Non-pigmented ciliary epithelial cell (primary cell): ENCODE data around the gene WDR37.
A peak's percentile ranks its signal among the peaks of the same experiment; 100 is the strongest.
"Not testable (repeated sequence)": the region's sequence is repeated elsewhere in the genome, so short reads cannot be mapped to it uniquely, and the experiment has no call there.

Experiments
- DNase-seq: peaks from one replicate; pipeline ENCODE4 v3.0.0-alpha.2; 2010; ENCODE audit warnings: low read depth

Gene WDR37

GRCh38 chr10:1056326-1057105 is at the start of gene WDR37:
WDR37 (plus strand) TSS chr10:1056385; CDS start chr10:1072156, 15,771 bp downstream.
- DNase-seq = peak; percentile 71

GRCh38 chr10:1006573-1006972 is 49.6 kb upstream of the WDR37 start:
- no peak for DNase-seq

GRCh38 chr10:1007583-1007982 is 48.6 kb upstream of the WDR37 start:
- DNase-seq = no peak

- no peak for DNase-seq
These were observed 47.1 kb upstream of the WDR37 start for GRCh38 chr10:1009071-1009494.

- not testable (repeated sequence) for DNase-seq
These were observed 46.2 kb upstream of the WDR37 start for GRCh38 chr10:1009947-1010346.

- DNase-seq = no peak
These were observed 45.5 kb upstream of the WDR37 start for GRCh38 chr10:1010703-1011102.

GRCh38 chr10:1011696-1012095 is 44.5 kb upstream of the WDR37 start:
- DNase-seq = no peak

GRCh38 chr10:1015688-1016087 is 40.5 kb upstream of the WDR37 start:
- no peak for DNase-seq

GRCh38 chr10:1019362-1019761 is 36.8 kb upstream of the WDR37 start:
- DNase-seq = no peak

- DNase-seq = no peak
These were observed 35.7 kb upstream of the WDR37 start for GRCh38 chr10:1020460-1020859.

GRCh38 chr10:1020958-1021357 is 35.2 kb upstream of the WDR37 start:
- DNase-seq = no peak

- no peak for DNase-seq
These were observed 33.8 kb upstream of the WDR37 start for GRCh38 chr10:1022413-1022812.

- DNase-seq = no peak
These were observed 32.1 kb upstream of the WDR37 start for GRCh38 chr10:1024103-1024502.

GRCh38 chr10:1025683-1026082 is 30.5 kb upstream of the WDR37 start, which contains the start of gene IDI2:
IDI2 (minus strand) TSS chr10:1025859; CDS start chr10:1024723, 1,136 bp downstream.
- no peak for DNase-seq

GRCh38 chr10:1026578-1026977 is 29.6 kb upstream of the WDR37 start:
- DNase-seq = no peak

GRCh38 chr10:1029838-1030237 is 26.3 kb upstream of the WDR37 start:
- DNase-seq = no peak

GRCh38 chr10:1033601-1034000 is 22.6 kb upstream of the WDR37 start:
- DNase-seq = no peak

- DNase-seq = no peak
These were observed 21.4 kb upstream of the WDR37 start for GRCh38 chr10:1034758-1035157.

GRCh38 chr10:1035201-1035600 is 21.0 kb upstream of the WDR37 start:
- DNase-seq = no peak

GRCh38 chr10:1036341-1036791 is 19.8 kb upstream of the WDR37 start:
- DNase-seq = peak; percentile 74

GRCh38 chr10:1037098-1037497 is 19.1 kb upstream of the WDR37 start:
- no peak for DNase-seq

GRCh38 chr10:1038769-1039168 is 17.4 kb upstream of the WDR37 start:
- not testable (repeated sequence) for DNase-seq

GRCh38 chr10:1040133-1040532 is 16.1 kb upstream of the WDR37 start:
- DNase-seq = no peak

GRCh38 chr10:1041514-1041913 is 14.7 kb upstream of the WDR37 start:
- no peak for DNase-seq
